Mucosa of rectum (tissue), 2 donors: ENCODE results near the gene DAZL.

Source experiments
- H3K27ac ChIP-seq, 2 donors: one replicate each; pipeline ENCODE4 v1.7.0; 2013; ENCODE audit warnings: inconsistent platforms in 2 of 2, low read depth in 2 of 2, low read length in 2 of 2
- H3K27me3 ChIP-seq, 2 donors: one replicate each; pipeline ENCODE4 v1.7.0; 2013; ENCODE audit warnings: low read length in 2 of 2; ENCODE audit not compliant: control insufficient read depth in 2 of 2, insufficient read depth in 2 of 2
- H3K36me3 ChIP-seq, 2 donors: one replicate each; pipeline ENCODE4 v1.7.0; 2013; ENCODE audit warnings: low read length in 2 of 2; ENCODE audit not compliant: control insufficient read depth in 2 of 2, insufficient read depth in 2 of 2
- H3K4me1 ChIP-seq, 2 donors: one replicate each; pipeline ENCODE4 v1.7.0; 2013; ENCODE audit warnings: low read length in 2 of 2, mild to moderate bottlenecking in 1 of 2; ENCODE audit not compliant: control insufficient read depth in 2 of 2, insufficient read depth in 2 of 2
- H3K4me3 ChIP-seq, 2 donors: one replicate each; pipeline ENCODE4 v1.7.0; 2013; ENCODE audit warnings: low read length in 2 of 2
- H3K9ac ChIP-seq, 2 donors: one replicate each; pipeline ENCODE4 v1.7.0; 2013; ENCODE audit warnings: low read length in 2 of 2, low read depth in 1 of 2, mild to moderate bottlenecking in 1 of 2
- H3K9me3 ChIP-seq, 2 donors: one replicate each; pipeline ENCODE4 v1.7.0; 2013; ENCODE audit warnings: low read length in 2 of 2; ENCODE audit not compliant: control insufficient read depth in 2 of 2
- donor health status: healthy.
- donor health status: Normal muscosa, but diverticular disease.

The DAZL gene

DNA sequence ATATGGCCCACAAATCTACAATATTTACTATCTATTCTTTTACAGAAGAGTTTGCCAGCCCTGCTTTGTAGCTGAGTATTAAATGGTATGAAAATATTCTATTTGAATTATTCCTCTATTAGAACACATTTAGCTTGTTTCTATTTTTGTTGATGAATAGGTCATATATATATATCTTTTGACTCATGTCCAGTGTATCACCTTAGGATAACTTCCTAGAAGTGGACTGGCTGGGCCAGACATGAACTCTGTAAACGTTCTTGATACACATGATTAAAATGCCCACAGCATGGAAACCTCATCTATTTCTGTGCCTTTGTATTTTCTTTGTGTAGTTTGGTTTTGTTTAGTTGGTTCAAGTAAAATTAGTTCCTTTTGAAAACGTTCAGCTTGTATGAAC, 37.1 kb downstream of the DAZL start:
- peaks cover 0 to 4% of the 10 kb centered on the region in 2 donors for H3K9me3 ChIP-seq

DNA sequence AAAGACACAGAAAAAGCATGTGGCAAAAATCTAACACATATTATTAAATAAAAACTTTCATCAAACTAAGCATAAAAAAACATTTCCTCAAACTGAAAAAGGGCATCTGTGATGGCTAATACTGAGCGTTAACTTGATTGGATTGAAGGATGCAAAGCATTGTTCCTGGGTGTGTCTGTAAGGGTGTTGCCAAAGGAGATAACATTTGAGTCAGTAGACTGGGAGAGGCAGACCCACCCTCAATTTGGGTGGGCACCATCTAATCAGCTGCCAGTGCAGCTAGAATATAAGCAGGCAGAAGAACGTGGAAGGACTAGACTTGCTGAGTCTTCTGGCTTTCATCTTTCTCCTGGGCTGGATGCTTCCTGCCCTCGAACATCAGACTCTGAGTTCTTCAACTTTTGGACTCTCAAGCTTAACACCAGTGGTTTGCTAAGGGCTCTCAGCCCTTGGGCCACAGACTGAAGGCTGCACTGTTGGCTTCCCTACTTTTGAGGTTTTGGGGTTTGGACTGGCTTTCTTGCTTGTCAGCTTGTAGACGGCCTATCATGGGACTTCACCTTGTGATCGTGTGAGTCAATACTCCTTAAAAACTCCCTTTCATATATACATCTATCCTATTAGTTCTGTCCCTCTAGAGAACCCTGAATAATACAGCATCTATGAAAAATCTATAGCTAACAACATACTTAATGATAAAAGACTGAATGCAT, 45.4 kb downstream of the DAZL start:
- no peaks in the 10 kb centered on the region for H3K4me1 ChIP-seq
- no peaks in the 10 kb centered on the region for H3K36me3 ChIP-seq

More for the DNA sequence above, 37.1 kb downstream of the DAZL start:
- no peaks in the 10 kb centered on the region for H3K27me3 ChIP-seq
- no peak overlapping the region for H3K4me3 ChIP-seq
- no peaks in the 10 kb centered on the region for H3K4me1 ChIP-seq
- no peak overlapping the region for H3K27ac ChIP-seq
- H3K36me3 ChIP-seq, result no peaks in the 10 kb centered on the region
- no peak overlapping the region for H3K9ac ChIP-seq

DNA sequence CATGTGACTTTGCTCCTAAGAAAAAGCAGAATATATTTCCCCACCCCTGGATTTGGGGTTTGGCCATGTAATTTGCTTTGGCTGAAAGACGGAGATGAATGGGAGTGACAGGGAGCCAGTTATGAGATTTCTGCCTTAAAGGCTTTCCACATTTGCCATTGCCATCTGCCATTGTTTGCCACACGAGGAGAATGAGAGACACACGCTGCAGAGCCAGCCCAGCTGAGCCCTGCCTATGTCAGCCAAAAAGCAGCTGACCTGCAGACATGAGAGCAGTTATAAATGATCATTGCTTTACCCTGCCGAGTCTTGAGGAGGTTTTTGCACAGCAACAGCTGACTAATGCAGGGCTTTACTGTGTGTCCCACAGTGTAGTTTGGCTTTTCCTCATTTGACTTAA, 51.1 kb downstream of the DAZL start:
- Histone ChIP-seq H3K27me3 (no peaks in the 10 kb centered on the region), H3K4me3 (no peak overlapping the region), H3K4me1 (no peaks in the 10 kb centered on the region), H3K36me3 (no peaks in the 10 kb centered on the region), H3K27ac (no peak overlapping the region), H3K9me3 (no peaks in the 10 kb centered on the region), H3K9ac (no peak overlapping the region)

More for the DNA sequence above, 45.4 kb downstream of the DAZL start:
- Histone ChIP-seq H3K4me3 (no peak overlapping the region), H3K27me3 (no peaks in the 10 kb centered on the region), H3K9ac (no peak overlapping the region), H3K27ac (no peak overlapping the region), H3K9me3 (peaks cover 0 to 4% of the 10 kb centered on the region in 2 donors)

GRCh38 chr3:16552757-16553156, 52.5 kb downstream of the DAZL start:
- Histone ChIP-seq H3K4me1 (no peaks in the 10 kb centered on the region), H3K9me3 (no peaks in the 10 kb centered on the region), H3K27ac (no peak overlapping the region), H3K36me3 (no peaks in the 10 kb centered on the region), H3K27me3 (no peaks in the 10 kb centered on the region), H3K9ac (no peak overlapping the region), H3K4me3 (no peak overlapping the region)

DNA sequence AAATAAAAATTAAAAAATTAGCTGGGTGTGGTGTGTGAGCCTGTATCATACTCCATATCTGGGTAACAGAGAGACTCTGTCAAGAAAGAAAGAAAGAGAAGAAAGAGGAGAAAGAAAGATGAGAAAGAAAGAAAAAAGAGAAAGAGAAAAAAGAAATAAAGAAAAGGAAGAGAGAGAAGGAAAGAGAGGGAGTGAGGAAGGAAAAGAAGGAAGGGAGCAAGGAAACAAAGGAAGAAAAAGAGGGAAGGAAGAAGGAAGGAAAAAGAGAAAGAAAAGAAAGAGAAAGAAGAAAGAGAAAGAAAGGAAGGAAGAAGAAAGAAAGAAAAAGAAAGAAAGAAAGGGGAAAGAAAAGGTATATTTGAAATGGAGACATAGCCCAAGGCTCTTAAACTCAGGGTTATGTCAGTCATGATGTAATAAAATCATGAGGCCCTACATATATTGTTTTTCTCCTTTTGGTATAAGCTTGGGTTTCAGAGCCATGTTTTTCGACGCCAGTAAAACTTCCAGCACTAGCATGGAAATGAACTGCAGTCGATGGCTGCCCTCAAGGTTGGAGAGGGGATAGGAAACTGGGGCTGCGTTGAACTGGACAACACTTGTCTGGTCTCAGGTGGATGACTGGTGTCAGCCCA, 53.8 kb downstream of the DAZL start:
- Histone ChIP-seq H3K9me3 (no peaks in the 10 kb centered on the region), H3K4me3 (no peak overlapping the region)

GRCh38 chr3:16550676-16551341, 54.4 kb downstream of the DAZL start:
- Histone ChIP-seq H3K4me3 (peak overlapping the region in 1 of 2 donors; percentile 35), H3K9ac (no peak overlapping the region), H3K4me1 (no peaks in the 10 kb centered on the region), H3K27me3 (no peaks in the 10 kb centered on the region), H3K9me3 (no peaks in the 10 kb centered on the region), H3K36me3 (no peaks in the 10 kb centered on the region), H3K27ac (no peak overlapping the region)

More for the DNA sequence above, 53.8 kb downstream of the DAZL start:
- Histone ChIP-seq H3K36me3 (no peaks in the 10 kb centered on the region), H3K4me1 (no peaks in the 10 kb centered on the region), H3K27ac (no peak overlapping the region), H3K27me3 (no peaks in the 10 kb centered on the region), H3K9ac (no peak overlapping the region)

DNA sequence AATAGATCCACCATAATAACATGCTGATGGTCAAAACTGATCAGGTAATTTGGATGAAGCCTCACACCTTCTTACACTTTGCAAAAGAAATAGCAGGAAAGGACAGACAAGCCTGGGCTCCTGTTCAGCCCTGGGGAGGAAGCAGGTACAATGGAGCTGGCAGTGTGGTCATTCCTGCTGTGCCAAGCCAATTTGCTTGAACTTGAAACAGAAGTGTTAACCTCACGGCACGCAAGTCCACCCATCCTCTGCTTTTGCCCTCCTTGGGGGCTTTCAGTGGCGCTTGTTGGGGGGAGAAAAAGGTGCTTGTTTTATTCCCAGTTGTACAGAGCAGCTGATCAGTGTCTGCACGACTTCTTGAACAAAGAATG, 54.9 kb downstream of the DAZL start:
- H3K4me3 ChIP-seq, result peak overlapping the region in 1 of 2 donors; percentile 35
- no peaks in the 10 kb centered on the region for H3K9me3 ChIP-seq
- H3K9ac ChIP-seq, result no peak overlapping the region
- no peaks in the 10 kb centered on the region for H3K36me3 ChIP-seq
- H3K4me1 ChIP-seq, result no peaks in the 10 kb centered on the region
- H3K27ac ChIP-seq, result no peak overlapping the region
- no peaks in the 10 kb centered on the region for H3K27me3 ChIP-seq

DNA sequence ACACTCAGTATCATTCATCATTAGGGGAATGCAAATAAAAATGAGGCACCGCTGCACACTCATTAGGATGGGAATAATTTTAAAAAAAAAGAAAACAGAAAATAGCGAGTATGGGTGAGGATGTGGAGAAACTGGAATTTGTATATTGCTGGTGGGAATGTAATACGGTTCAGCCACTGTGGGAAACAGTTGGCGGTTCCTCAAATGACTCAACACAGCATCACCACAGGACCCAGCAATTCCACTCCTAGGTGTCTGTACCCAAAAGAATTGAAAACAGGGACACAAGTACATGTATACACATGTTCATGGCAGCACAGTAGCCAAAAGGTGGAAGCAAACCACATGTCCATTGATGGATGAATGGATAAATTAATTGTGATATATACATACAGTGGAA, 56.5 kb downstream of the DAZL start:
- H3K4me1 ChIP-seq, result no peaks in the 10 kb centered on the region
- no peak overlapping the region for H3K4me3 ChIP-seq
- H3K9ac ChIP-seq, result no peak overlapping the region
- no peak overlapping the region for H3K27ac ChIP-seq
- H3K36me3 ChIP-seq, result no peaks in the 10 kb centered on the region
- no peaks in the 10 kb centered on the region for H3K9me3 ChIP-seq
- H3K27me3 ChIP-seq, result no peaks in the 10 kb centered on the region

DNA sequence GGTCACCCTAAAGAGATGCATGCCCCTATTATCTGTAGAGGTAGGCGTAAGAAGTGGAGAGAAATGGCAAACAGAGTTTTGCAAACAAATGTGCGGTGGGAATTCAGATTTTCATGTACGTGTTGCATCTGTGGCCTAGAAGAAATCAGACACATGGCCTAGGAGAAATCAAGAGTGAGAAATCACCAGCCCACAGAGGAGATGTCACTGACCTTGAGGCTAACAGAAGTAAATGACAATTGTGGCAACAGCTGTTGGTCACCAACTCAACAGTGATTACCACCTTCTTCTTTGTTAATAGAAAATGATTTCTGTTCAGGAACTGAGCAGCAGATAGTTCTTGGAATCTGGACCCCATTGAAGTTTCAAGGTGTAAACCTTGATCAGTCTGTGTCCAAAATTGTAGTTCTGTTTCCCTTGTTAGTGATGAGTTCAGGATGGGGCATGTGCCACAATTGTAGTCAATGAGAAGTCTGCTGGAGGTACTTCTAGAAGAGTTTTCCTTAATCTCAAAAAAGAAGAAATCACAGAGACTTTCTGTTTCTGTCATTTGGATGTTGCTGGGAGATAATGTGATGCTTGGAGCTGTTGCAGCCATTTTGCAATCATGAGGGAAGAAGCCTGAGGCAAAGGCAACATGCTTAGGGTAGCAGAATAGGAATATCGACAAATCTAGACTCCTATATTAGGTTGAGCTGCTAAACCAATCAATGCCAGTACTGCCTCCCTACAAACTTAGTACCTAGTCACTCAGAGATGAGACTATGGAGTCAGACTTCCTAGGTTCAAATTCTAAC, 57.5 kb downstream of the DAZL start:
- H3K27ac ChIP-seq, result no peak overlapping the region

More for the DNA sequence above, 57.5 kb downstream of the DAZL start:
- Histone ChIP-seq H3K9me3 (no peaks in the 10 kb centered on the region), H3K27me3 (no peaks in the 10 kb centered on the region), H3K9ac (no peak overlapping the region), H3K36me3 (no peaks in the 10 kb centered on the region), H3K4me1 (no peaks in the 10 kb centered on the region), H3K4me3 (no peak overlapping the region)
